Activated naive CD4-positive, alpha-beta T cell treated with anti-CD3 and anti-CD28 coated beads, Interleukin-2, amount 10 ng/mL, durations not matched to agents 7 days and 5 days (primary cell): ENCODE data around the gene CEPT1.

Experiments
- CTCF ChIA-PET: fragments of 350-600 bp; sonication (Branson Sonifier 250); formaldehyde crosslinking; loops from one replicate; lab custom pipeline; 2021; ENCODE audit warnings: antibody characterized with exemption; lab: Charles Lee
- DNase-seq: peaks from one replicate; pipeline ENCODE4 v3.0.0-alpha.2; 2020
- H3K27ac Mint-ChIP-seq: one replicate; pipeline ENCODE4 v1.8.0; 2021; ENCODE audit warnings: mild to moderate bottlenecking, moderate library complexity, mixed read lengths
- H3K27me3 Mint-ChIP-seq: one replicate; pipeline ENCODE4 v1.8.0; 2021; ENCODE audit warnings: mild to moderate bottlenecking, mixed read lengths
- H3K36me3 Mint-ChIP-seq: one replicate; pipeline ENCODE4 v1.8.0; 2021; ENCODE audit warnings: mixed read lengths
- H3K4me1 Mint-ChIP-seq: one replicate; pipeline ENCODE4 v1.8.0; 2021; ENCODE audit warnings: mixed read lengths
- H3K4me3 Mint-ChIP-seq: one replicate; pipeline ENCODE4 v1.8.0; 2021; ENCODE audit warnings: mild to moderate bottlenecking, moderate library complexity, mixed read lengths
- H3K9me3 Mint-ChIP-seq: one replicate; pipeline ENCODE4 v1.8.0; 2021; ENCODE audit warnings: mixed read lengths

The CEPT1 gene

DNA sequence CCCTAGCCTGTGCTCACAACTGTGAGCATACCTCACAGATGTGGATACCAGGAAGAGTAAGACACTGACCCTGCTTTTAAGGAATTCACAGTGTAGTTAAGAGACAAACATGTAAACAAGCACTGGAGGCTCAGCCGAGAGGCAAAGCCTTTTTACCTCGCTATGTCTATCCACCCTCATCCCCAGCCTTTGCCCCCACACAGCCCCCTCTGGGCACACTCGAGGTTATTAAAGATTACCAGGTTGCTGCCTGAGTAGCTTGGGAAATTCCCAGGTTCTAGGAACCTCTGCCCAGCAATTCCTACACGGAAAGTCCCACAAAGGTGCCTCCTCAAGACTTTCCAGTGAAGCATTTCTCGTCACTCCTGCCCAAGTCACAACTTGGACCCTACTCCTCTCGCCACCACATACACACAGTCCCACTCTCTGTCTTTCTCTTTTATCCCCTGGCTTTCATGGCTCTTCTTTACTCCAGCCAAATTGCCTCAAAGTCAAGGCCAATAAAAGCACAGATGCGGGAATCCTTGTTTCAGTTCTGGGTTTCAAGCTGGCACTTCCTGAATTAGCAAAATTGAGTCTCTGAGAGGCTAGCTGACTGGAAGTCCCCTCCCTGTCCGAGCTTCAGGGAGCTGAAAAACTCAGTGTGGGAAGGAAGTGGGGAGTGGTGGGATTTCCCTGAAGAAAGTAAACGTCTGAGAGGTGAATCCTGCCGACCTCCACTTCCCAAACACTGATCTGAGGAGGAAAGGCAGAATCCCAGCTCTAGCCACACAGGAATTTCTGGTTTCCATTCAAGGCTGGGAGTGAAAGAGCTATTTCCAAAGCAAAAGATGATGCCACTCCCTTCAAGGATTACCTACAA, 52.9 kb downstream of the CEPT1 start:
- CTCF ChIA-PET: interaction anchor here (11.1 kb wide), 1 partner anchor 26 kb away, joined by 250 read pairs; no protein-coding TSS in a partner anchor
- H3K27ac Mint-ChIP-seq: peak overlapping the region; percentile 63
- H3K4me1 Mint-ChIP-seq: peaks cover 99% of the 10 kb centered on the region
- no peak overlapping the region for H3K4me3 Mint-ChIP-seq
- no peak for DNase-seq
- H3K36me3 Mint-ChIP-seq: peaks cover 100% of the 10 kb centered on the region
- no peaks in the 10 kb centered on the region for H3K9me3 Mint-ChIP-seq
- H3K27me3 Mint-ChIP-seq: no peaks in the 10 kb centered on the region

DNA sequence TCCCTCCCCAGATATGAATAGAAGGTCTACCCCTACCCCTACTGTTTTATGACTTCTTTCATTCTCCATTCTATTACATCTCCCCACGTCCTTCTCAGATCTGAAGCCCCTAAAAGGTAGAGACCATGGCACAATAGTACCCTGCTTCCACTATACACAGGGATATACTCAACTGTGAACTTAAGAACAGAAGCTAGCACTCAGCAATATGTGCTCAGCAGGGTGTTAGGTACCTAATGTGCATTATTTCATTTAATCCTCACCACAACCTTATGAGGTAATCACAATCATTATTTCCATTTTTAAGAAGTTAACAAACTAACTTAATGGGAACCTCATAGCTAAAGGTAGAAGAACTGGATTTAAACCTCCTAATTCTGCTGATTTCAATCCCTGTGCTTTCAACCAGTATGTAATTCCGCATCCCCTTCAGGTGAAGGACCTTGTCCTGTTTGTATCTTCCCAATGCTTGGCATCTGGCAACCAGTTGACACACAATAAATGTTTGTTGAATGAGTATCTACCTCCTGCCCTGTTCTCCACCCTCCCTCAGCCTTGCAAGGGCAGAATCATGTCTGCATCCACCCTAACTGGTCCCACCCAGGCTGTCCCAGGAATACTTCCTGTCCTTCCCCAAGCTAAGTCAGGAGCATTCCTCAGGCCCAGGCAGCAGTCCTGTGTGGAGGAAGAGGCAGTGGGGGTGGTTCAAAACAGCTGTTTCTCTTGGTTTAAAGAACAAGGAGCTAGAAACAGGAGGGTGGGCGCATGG, 53.9 kb downstream of the CEPT1 start:
- Mint-ChIP-seq H3K4me1 (peaks cover 89% of the 10 kb centered on the region), H3K9me3 (no peaks in the 10 kb centered on the region), H3K27ac (peak overlapping the region; percentile 89), H3K4me3 (peak overlapping the region; percentile 99), H3K36me3 (peaks cover 100% of the 10 kb centered on the region), H3K27me3 (no peaks in the 10 kb centered on the region)
- CTCF ChIA-PET: interaction anchor here (11.1 kb wide), 1 partner anchor 25 kb away, joined by 250 read pairs; no protein-coding TSS in a partner anchor
- no peak for DNase-seq

DNA sequence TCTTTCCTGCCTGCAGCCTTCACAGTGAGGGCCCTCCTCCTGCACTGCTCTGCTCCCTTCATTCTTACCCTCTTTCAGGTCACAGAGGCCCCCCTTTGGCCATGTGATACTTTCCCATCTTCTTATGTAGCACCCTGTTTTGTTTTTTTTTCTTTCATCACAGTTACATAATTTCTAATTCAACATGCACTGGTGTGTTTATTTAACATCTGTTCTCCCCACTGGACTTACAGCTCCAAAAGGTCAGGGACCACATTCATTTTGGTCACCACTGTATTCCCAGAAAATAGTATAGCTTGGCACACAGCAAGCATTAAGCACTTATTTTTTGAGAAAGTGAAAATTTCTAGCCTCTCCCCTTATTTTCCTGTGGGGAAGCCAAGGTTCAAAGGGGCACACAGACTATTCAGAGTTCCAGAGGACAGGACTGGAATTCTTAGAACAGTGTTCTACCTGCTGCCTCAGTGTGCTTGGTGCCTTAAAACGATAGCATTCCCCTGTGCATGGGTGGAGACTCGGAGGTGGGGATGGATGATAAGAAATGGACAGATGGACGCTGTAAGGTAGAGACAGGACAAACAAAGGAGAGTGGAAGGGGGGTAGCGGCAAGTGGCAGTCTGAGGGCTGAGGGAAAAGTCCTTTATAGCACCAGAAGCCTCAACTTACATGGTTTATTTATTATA, 55.1 kb downstream of the CEPT1 start:
- CTCF ChIA-PET: interaction anchor here (0.6 to 11.1 kb wide), 3 partner anchors 24 to 375 kb away, joined by 3 to 250 read pairs (median 5); no protein-coding TSS in a partner anchor

DNA sequence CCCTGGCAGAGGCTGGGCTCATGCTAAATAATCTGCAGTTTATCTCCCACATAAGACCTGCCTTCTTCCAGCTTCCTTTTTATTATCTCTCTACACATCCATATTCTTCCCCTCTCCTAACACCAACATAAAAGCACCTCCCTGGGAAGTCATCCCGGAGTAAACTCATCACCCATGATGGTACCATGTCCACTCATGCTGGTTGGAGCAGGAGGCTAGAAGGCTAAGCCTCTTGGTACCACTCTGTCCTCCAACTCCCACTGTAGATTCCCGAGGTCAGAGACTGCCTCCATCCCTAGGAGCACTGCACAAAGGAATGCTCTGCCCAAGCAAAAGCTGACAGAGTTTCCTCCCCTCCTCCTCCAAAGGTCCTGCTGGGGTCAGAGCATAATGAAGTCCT, 56.2 kb downstream of the CEPT1 start:
- H3K27ac Mint-ChIP-seq: peak overlapping the region; percentile 97
- DNase-seq: no peak
- H3K4me3 Mint-ChIP-seq: peak overlapping the region; percentile 99
- H3K9me3 Mint-ChIP-seq: no peaks in the 10 kb centered on the region
- peaks cover 98% of the 10 kb centered on the region for H3K36me3 Mint-ChIP-seq
- CTCF ChIA-PET: interaction anchor here (0.7 to 11.1 kb wide), 5 partner anchors 13 to 204 kb away, joined by 3 to 250 read pairs (median 5); no protein-coding TSS in a partner anchor
- H3K4me1 Mint-ChIP-seq: peaks cover 76% of the 10 kb centered on the region
- H3K27me3 Mint-ChIP-seq: no peaks in the 10 kb centered on the region

More for the DNA sequence above, 55.1 kb downstream of the CEPT1 start:
- Mint-ChIP-seq H3K27me3 (no peaks in the 10 kb centered on the region), H3K4me1 (peaks cover 79% of the 10 kb centered on the region), H3K36me3 (peaks cover 99% of the 10 kb centered on the region), H3K27ac (peak overlapping the region; percentile 89), H3K9me3 (no peaks in the 10 kb centered on the region), H3K4me3 (peak overlapping the region; percentile 99)
- DNase-seq: no peak

DNA sequence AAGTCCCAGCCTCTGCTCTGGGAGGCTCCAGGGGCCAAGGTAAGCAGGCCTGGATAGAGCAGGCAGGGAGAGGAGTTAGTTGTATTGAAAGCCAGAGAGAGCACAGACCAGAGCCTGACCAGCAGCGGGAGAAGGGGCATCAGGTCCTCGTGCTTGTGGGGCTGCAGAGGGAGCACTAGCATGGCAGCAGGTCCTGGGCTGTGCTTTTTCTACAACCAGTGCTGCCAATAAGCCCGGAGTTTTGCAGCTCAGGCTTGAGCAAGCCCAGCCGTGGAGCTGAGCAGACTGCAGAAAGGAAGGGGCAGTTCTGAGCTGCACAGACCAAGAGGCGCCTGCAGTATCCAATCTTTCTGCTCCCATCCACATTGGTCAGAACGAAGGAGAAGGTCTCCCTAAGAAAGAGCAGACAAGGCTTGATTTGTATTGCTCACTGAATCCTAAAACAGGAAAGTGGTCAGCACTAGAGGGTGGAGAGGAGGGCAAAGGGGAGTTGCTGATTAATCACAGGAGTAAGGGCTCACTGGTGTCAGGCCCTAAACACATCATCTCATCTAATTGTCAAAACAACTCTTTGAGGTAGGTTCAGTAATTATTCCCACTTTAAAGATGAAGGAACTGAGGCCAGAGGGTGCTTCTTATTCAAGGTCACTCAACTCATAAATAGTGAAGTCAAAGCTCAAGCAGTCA, 57.7 kb downstream of the CEPT1 start:
- Mint-ChIP-seq H3K4me3 (peak overlapping the region; percentile 99), H3K27me3 (no peaks in the 10 kb centered on the region), H3K9me3 (no peaks in the 10 kb centered on the region), H3K4me1 (peaks cover 76% of the 10 kb centered on the region), H3K27ac (peak overlapping the region; percentile 97), H3K36me3 (peaks cover 87% of the 10 kb centered on the region)
- CTCF ChIA-PET: interaction anchor here (0.5 to 11.1 kb wide), 8 partner anchors 21 to 277 kb away, joined by 3 to 250 read pairs (median 8); no protein-coding TSS in a partner anchor
- DNase-seq: peak; percentile 79

DNA sequence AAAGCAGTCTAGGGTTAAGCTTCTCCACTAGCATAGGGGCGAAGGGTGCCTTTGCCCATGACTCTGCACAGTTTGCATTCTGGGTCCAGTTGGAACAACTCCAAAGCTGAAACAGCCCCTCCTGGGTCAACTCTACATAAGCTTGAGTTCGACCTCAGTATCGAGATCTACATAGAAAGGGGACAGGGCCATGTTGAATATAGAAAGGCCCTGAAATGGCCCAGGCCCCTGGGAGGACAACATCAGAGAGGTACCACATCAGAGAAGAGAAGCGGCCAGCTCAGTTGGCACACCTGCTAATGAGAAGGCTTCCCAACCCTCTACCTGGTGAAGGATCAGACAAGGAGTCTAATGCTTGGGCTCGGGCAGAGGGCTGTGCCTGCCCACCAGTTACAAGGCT, 58.8 kb downstream of the CEPT1 start:
- DNase-seq: peak; percentile 21
- Mint-ChIP-seq H3K36me3 (peaks cover 76% of the 10 kb centered on the region), H3K4me3 (peak overlapping the region; percentile 99), H3K9me3 (no peaks in the 10 kb centered on the region), H3K27ac (peak overlapping the region; percentile 97), H3K27me3 (no peaks in the 10 kb centered on the region), H3K4me1 (peaks cover 76% of the 10 kb centered on the region)
- CTCF ChIA-PET: interaction anchor here (1.0 to 11.1 kb wide), 9 partner anchors 20 to 308 kb away, joined by 3 to 250 read pairs (median 7); no protein-coding TSS in a partner anchor

DNA sequence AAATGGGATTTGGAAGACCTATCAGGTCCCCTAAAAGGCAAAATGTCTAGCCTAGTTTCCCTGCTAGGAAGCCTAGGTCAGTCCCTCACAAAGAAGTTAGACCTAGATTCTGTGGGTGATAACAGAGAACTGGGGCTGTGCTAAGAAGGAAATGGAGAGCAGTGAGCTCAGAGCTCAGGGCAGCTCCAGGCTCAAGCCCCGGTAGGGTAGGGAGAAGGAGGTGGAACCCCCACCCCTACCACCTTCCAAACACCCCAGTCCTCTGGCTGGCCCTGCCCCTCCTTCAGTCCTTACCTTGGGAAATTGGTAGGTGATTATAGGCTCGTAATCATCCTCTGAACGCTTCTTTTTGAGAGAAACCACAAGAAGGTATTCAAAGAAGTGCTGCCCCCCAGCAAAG, 59.3 kb downstream of the CEPT1 start:
- H3K4me3 Mint-ChIP-seq: peak overlapping the region; percentile 99
- peaks cover 73% of the 10 kb centered on the region for H3K4me1 Mint-ChIP-seq
- peaks cover 71% of the 10 kb centered on the region for H3K36me3 Mint-ChIP-seq
- peak overlapping the region; percentile 97 for H3K27ac Mint-ChIP-seq
- DNase-seq: peak; percentile 37
- no peaks in the 10 kb centered on the region for H3K9me3 Mint-ChIP-seq
- H3K27me3 Mint-ChIP-seq: no peaks in the 10 kb centered on the region
- CTCF ChIA-PET: interaction anchor here (1.1 to 11.1 kb wide), 7 partner anchors 19 to 308 kb away, joined by 3 to 250 read pairs (median 8); no protein-coding TSS in a partner anchor

DNA sequence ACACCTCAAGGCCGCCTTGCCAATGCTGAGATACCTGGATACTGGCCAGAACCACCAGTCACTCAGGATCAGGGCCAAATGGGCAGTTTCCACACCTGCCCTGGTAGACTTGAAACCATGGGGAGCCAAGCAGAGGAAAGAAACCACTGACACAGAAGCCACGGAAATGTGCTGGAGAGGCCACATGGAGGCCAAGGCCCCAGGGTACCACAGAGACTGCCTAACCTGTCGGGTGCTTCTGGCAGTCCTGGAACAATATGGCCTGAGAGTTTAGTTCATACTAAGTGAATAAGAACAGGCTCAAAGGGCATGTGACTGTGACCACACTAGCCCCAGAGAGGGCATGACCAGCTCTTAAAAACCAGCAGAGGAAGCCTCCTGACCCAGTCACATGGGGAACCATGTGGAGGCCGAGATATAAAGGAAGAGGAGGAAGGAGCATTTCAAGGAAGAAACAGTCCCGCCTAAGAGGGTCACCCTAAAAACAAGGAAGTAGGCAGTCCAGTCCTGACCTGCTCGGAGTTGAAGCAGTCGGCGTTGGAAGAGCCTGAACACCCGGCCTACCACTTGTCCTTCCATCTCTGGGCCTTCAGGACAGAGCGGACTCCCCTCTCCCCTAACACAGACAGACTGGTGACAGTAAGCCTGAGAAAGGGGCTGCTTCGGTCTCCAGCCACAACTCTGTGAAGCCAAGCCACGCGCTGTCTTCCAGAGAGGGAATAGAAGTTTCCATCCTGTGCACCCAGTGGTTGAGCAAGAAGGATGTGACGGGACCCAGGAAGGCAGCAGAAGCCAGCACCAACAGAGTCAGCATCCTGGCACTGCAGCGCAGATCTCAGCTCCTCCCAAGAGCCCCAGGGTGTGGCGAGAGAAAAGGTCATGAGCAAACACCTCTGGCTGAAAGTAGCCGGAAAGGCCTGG, 60.1 kb downstream of the CEPT1 start, which contains the start of gene DENND2D:
Gene DENND2D (minus strand): TSS at position 766 of the 921 bp plus-strand sequence. CDS start 187 bp downstream, at position 579.
- peak within 1 kb of the TSS; percentile 99 for H3K4me3 Mint-ChIP-seq
- peak within 1 kb of the TSS; percentile 97 for H3K27ac Mint-ChIP-seq
- CTCF ChIA-PET: interaction anchor here (0.7 to 11.1 kb wide), 6 partner anchors 9 to 200 kb away, joined by 3 to 250 read pairs (median 8); no protein-coding TSS in a partner anchor
- DNase-seq: peak; percentile 77
- no peaks in the 10 kb centered on the region for H3K9me3 Mint-ChIP-seq
- peaks cover 3% of the 10 kb centered on the region for H3K27me3 Mint-ChIP-seq
- H3K36me3 Mint-ChIP-seq: peaks cover 63% of the 10 kb centered on the region
- peaks cover 72% of the 10 kb centered on the region for H3K4me1 Mint-ChIP-seq

DNA sequence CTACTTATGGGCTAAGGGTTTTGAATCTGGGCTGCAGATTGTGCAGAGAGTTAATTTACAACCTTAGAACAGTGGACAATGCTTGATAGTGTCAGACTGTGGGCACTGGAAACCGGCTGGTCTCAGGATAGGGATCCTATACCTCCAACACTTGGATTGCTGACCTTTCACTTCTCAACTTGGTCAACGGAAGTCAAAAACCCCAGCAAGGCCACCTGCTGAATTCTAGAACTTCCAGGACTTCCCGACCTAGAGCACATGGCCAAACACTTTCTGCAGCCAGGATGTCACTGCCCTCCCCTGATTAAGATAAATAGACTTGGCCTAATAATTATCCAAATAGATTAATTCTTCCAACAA, 60.8 kb downstream of the CEPT1 start:
- CTCF ChIA-PET: interaction anchor here (0.7 to 11.1 kb wide), 4 partner anchors 10 to 133 kb away, joined by 3 to 250 read pairs (median 6); no protein-coding TSS in a partner anchor
- peak overlapping the region; percentile 97 for H3K27ac Mint-ChIP-seq
- no peak for DNase-seq
- H3K4me1 Mint-ChIP-seq: peaks cover 72% of the 10 kb centered on the region
- no peaks in the 10 kb centered on the region for H3K9me3 Mint-ChIP-seq
- peaks cover 56% of the 10 kb centered on the region for H3K36me3 Mint-ChIP-seq
- H3K27me3 Mint-ChIP-seq: peaks cover 3% of the 10 kb centered on the region
- H3K4me3 Mint-ChIP-seq: peak overlapping the region; percentile 99

DNA sequence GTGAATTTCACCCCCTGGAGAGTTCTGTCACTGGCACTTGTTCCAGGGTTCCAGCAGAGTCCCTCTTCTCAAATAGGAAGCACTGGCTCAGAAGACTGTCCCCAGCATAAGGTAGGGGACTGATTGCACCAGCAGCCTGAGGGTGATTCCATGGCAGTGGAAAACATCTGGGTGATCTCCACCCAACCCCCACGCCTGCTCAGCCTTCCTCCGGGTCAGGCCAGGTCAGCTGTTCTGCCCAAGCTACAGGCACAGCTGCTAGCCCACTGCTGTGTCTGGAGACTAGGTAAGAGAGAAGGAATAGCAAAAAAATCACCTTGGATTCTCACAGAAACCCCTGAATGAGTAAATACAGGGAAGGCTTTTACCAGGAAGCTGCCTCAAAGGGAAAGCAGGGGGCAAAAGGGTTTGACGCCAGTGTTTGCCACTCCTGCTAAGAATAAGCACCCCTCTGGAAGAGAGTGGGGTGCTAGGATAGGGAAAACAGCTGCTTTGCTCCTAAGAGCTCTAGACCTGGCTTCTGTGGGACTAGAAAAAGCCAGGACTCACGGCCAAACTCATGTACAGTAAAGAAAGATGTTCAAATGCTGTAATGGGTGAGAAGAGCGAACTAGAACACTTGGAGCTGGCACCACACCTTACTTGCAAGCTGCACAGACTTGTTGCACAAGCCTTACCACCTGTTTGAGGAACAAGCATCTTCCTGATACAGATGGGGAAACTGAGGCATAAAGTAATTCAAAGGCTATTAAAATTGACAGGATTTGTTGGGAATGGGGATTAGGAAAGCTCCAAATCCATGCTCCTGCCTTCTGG, 61.5 kb downstream of the CEPT1 start:
- peaks cover 71% of the 10 kb centered on the region for H3K4me1 Mint-ChIP-seq
- H3K9me3 Mint-ChIP-seq: no peaks in the 10 kb centered on the region
- peaks cover 52% of the 10 kb centered on the region for H3K36me3 Mint-ChIP-seq
- peak overlapping the region; percentile 97 for H3K27ac Mint-ChIP-seq
- peak; percentile 27 for DNase-seq
- CTCF ChIA-PET: interaction anchor here (0.6 to 11.1 kb wide), 4 partner anchors 10 to 64 kb away, joined by 3 to 250 read pairs (median 6); no protein-coding TSS in a partner anchor
- peak overlapping the region; percentile 99 for H3K4me3 Mint-ChIP-seq
- peaks cover 3% of the 10 kb centered on the region for H3K27me3 Mint-ChIP-seq

- peak overlapping the region; percentile 99 for H3K4me3 Mint-ChIP-seq
- H3K27ac Mint-ChIP-seq: peak overlapping the region; percentile 97
- peaks cover 69% of the 10 kb centered on the region for H3K4me1 Mint-ChIP-seq
- peaks cover 43% of the 10 kb centered on the region for H3K36me3 Mint-ChIP-seq
- no peaks in the 10 kb centered on the region for H3K9me3 Mint-ChIP-seq
- H3K27me3 Mint-ChIP-seq: peaks cover 6% of the 10 kb centered on the region
- DNase-seq: no peak
- CTCF ChIA-PET: interaction anchor here (1.7 to 11.1 kb wide), 2 partner anchors 16 to 23 kb away, joined by 8 to 250 read pairs; no protein-coding TSS in a partner anchor
Measured at GRCh38 chr1:111202366-111202706, 62.3 kb downstream of the CEPT1 start.
